ENCODE results near the gene MVB12B. TPM values are rescaled to one million over a fixed set of nuclear protein-coding genes. Genes with fewer than 3 reads are reported as not detected.

The MVB12B gene
- total and polyA plus RNA-seq, 8 donors = 19.9 to 25.3 (median 22.8) TPM

DNA sequence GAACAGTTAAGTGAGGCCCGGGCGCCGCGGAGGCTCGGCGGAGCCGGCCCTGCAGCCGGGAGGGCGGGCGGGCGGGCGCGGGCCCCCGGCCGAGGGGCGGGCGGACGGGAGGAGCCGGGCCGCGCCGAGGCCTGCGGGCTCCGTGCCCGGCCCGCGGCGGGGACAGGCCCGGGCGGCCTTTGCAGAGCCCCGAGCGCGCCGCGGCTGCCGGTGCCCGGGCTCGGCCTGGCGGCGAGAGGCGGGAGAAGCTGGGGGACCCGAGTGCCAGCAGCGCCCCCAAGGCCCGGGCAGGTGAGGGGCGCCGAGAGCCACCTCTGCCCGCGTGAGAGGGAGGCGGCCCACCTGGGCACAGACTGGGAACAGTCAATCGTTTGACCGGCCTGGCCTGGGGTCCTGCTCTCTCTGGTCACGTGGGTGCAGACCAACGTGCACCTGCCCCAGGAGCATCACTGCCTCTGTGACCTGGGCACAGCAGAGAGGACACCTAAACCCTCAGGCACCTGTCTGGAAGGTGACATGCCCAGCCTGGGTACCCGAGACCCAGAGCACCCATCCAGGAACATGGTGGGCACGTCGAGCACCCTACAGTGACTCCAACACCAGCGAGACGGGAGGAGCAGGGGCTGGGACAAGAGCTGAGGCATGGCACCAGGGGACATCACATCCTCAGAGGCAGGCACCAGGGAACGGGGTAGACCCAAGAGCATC, 531 bp downstream of the MVB12B start:
- H3K4me3 ChIP-seq = peak overlapping the region; percentile 36 to 60

DNA sequence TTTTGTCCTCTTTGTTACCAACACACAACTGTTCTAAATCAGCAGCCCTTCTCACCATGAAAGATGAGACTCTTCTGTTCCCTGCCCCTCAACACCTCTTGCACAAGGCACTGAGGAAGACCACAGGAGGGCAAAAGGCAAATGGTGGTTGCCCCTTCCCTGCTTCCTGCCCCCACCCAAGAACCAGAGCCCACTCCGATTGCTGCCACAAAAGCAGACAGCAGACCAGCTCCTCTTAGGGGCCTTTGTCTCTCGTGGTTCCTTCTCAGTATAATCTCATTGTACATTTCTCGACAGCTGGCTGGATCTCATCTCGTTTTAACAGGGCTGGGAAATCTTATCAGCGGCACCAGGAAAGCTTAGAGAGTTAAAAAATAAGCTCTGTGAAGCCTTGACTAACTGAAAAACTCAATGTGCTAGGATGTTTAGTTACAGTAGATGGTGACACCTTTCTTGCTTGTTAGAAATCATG, 1.1 kb downstream of the MVB12B start:
- ATAC-seq = no peak
- TF ChIP-seq, protein P1, sequence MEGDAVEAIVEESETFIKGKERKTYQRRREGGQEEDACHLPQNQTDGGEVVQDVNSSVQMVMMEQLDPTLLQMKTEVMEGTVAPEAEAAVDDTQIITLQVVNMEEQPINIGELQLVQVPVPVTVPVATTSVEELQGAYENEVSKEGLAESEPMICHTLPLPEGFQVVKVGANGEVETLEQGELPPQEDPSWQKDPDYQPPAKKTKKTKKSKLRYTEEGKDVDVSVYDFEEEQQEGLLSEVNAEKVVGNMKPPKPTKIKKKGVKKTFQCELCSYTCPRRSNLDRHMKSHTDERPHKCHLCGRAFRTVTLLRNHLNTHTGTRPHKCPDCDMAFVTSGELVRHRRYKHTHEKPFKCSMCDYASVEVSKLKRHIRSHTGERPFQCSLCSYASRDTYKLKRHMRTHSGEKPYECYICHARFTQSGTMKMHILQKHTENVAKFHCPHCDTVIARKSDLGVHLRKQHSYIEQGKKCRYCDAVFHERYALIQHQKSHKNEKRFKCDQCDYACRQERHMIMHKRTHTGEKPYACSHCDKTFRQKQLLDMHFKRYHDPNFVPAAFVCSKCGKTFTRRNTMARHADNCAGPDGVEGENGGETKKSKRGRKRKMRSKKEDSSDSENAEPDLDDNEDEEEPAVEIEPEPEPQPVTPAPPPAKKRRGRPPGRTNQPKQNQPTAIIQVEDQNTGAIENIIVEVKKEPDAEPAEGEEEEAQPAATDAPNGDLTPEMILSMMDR (IDR thresholded peaks at IDR 0.05) = no peak
- intact Hi-C loops (cut with DNase I) = no loop called here

More for the DNA sequence above, 531 bp downstream of the MVB12B start:
- intact Hi-C loops (cut with DNase I) = no loop called here
- DNase-seq (peak in 1 of 4 donors; percentile 85), ATAC-seq (peak; percentile 70)
- Histone ChIP-seq H3K27me3 (no peaks in the 10 kb centered on the region), H3K4me1 (peaks cover 6 to 51% of the 10 kb centered on the region in 2 donors), H3K36me3 (no peaks in the 10 kb centered on the region), H3K9me3 (peaks cover 0 to 15% of the 10 kb centered on the region in 2 donors), H3K27ac (peak overlapping the region in 1 of 2 donors; percentile 73)
- TF ChIP-seq, protein P1 (IDR thresholded peaks at IDR 0.05) = no peak

DNA sequence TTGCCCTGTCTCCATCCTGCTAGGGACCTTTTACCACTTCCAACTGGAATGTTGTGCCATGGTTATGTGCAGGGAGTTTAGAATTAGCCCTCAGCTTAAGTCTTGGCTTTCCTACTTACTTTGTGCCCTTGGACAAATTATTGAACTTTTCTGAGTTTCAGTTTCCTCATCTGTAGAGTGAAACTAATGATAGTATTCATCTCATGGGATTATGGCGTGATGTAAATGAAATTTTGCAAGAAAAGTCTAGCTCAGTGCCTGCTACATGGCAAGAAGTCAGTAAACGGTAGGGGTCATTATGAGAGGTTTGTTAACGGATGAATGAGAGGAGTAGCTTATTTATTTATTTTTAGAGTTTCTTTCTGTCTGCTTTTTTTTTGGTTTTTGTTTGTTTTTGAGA, 1.8 kb downstream of the MVB12B start:
- intact Hi-C loops (cut with DNase I) = no loop called here
- Histone ChIP-seq H3K36me3 (no peaks in the 10 kb centered on the region), H3K27me3 (no peaks in the 10 kb centered on the region), H3K4me1 (peaks cover 6 to 54% of the 10 kb centered on the region in 2 donors), H3K4me3 (no peak overlapping the region), H3K9me3 (peaks cover 0 to 15% of the 10 kb centered on the region in 2 donors), H3K27ac (peak overlapping the region in 1 of 2 donors; percentile 73)
- ATAC-seq = no peak
- TF ChIP-seq, protein P1 (IDR thresholded peaks at IDR 0.05) = no peak
- no peak for DNase-seq

More for the DNA sequence above, 1.1 kb downstream of the MVB12B start:
- Histone ChIP-seq H3K27me3 (no peaks in the 10 kb centered on the region), H3K4me1 (peaks cover 6 to 51% of the 10 kb centered on the region in 2 donors), H3K36me3 (no peaks in the 10 kb centered on the region), H3K27ac (peak overlapping the region in 1 of 2 donors; percentile 73), H3K4me3 (peak overlapping the region; percentile 36 to 60), H3K9me3 (peaks cover 0 to 15% of the 10 kb centered on the region in 2 donors)
- no peak for DNase-seq

DNA sequence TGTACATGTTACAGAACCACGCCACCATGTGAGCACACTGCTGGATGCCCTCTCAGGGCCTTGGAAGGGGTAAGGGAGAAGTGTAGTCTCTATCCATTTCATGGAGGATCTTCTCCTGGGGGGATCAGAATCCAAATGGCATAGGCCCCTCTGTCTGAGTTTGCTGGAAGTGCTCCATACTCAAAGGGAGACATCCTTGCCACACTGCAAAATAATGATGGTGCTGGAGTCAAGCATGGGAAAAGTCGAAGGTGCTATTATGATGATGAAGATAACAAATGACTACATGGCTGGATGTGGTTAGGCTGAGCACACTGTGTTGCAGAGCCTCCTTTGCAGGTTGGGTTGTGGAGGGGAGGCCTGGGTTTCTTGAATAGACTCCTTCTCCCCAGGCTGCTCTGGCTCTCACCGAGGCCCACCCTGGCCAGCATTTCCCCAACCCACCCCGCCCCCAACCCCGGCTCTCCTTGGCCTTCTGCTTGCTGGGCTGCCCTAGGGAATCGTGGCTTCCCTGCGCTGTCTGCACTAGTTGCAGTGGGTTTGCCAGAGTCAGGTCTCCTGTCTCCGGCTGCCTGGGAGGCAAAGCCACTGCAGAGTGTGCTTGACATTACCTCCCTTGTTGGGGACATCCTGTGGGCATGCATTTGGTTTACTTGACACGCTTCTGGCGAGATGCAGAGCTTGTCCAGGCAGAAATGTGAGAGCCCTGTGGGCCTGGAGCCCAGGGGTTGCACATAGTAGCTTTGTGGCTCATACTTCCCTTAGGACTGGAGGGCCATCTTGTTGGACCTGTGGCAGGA, 3.0 kb downstream of the MVB12B start:
- H3K4me3 ChIP-seq = no peak overlapping the region
- H3K9me3 ChIP-seq = peaks cover 0 to 3% of the 10 kb centered on the region in 2 donors
- no peak overlapping the region for H3K27ac ChIP-seq
- no peak for DNase-seq
- TF ChIP-seq, protein P1 (IDR thresholded peaks at IDR 0.05) = no peak
- no peaks in the 10 kb centered on the region for H3K36me3 ChIP-seq
- H3K4me1 ChIP-seq = peaks cover 12 to 66% of the 10 kb centered on the region in 2 donors
- intact Hi-C loops (cut with DNase I) = no loop called here
- ATAC-seq = no peak
- no peaks in the 10 kb centered on the region for H3K27me3 ChIP-seq

DNA sequence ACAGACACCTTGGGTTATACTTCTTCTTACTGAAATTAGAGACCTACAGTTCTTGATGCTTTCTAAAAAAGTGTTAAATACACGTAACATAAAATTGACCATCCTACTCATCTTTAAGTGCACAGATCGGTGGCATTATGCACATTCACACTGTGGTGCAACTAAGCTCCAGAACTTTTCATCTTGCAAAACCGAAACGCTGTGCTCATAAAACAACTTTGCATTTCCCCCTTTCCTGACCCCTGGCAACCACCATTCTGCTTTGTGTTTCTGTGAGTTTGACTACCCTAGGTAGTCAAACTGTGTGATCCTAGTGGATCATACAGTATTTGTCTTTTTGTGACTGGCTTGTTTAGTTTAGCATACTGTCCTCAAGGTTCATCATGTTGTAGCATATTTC, 3.9 kb downstream of the MVB12B start:
- H3K4me1 ChIP-seq = peaks cover 15 to 75% of the 10 kb centered on the region in 2 donors
- no peaks in the 10 kb centered on the region for H3K9me3 ChIP-seq
- H3K4me3 ChIP-seq = no peak overlapping the region
- ATAC-seq (no peak), DNase-seq (no peak)
- H3K27me3 ChIP-seq = no peaks in the 10 kb centered on the region
- TF ChIP-seq, protein P1 (IDR thresholded peaks at IDR 0.05) = no peak
- intact Hi-C loops (cut with DNase I) = no loop called here
- no peaks in the 10 kb centered on the region for H3K36me3 ChIP-seq
- H3K27ac ChIP-seq = peak overlapping the region in 1 of 2 donors; percentile 38

All from left lung (tissue), 10 donors.